ENCODE results near the gene ZNF770. TPM values are rescaled to one million over a fixed set of nuclear protein-coding genes. Genes with fewer than 3 reads are reported as not detected.
A peak's percentile ranks its signal among the peaks of the same experiment; 100 is the strongest.

ZNF770 gene
- total RNA-seq, result 10 to 100 TPM in 4 of 6 donors, 1 to 10 TPM in 2; 6.4 to 28.2 (median 21.7) TPM

GRCh38 chr15:34988027-34988902 lies at the start of gene ZNF770:
Gene ZNF770 (minus strand): TSS chr15:34988287. CDS start chr15:34983434, 4,853 bp downstream.
- H3K36me3 ChIP-seq, result peaks cover 0 to 14% (median 0%) of the 10 kb centered on the region in 4 donors
- TF ChIP-seq EP300 (IDR thresholded peaks at IDR 0.05) (peak in 1 of 4 donors; percentile 2), POLR2AphosphoS5 (IDR thresholded peaks at IDR 0.05) (peak; percentile 80 to 81), POLR2A (IDR thresholded peaks at IDR 0.05) (peak in 3 of 4 donors; percentile 77 to 92 (median 89)), CTCF (IDR thresholded peaks at IDR 0.05) (peak in 2 of 6 experiments; percentile 12 to 47)
- peak; percentile 77 to 96 for DNase-seq
- no peaks in the 10 kb centered on the region for H3K27me3 ChIP-seq
- H3K4me1 ChIP-seq, result peaks cover 29 to 49% (median 36%) of the 10 kb centered on the region in 4 donors
- H3K4me3 ChIP-seq, result peak within 1 kb of the TSS; percentile 56 to 91 (median 87)
- 0 to 1% methylated on average over 34 to 36 of the region's 60 CpGs for WGBS, 2 donors
- ATAC-seq (ENCODE audit: low FRiP score in 2 of 2), result peak; percentile 97 to 99
- peak within 1 kb of the TSS; percentile 94 to 99 (median 98) for H3K27ac ChIP-seq
- H3K9me3 ChIP-seq, result no peaks in the 10 kb centered on the region

GRCh38 chr15:35028235-35028984 lies 40.3 kb upstream of the ZNF770 start:
- no peak for TF ChIP-seq EP300 (IDR thresholded peaks at IDR 0.05)
- TF ChIP-seq POLR2A (IDR thresholded peaks at IDR 0.05), result no peak
- no peak for TF ChIP-seq POLR2AphosphoS5 (IDR thresholded peaks at IDR 0.05)
- TF ChIP-seq CTCF (IDR thresholded peaks at IDR 0.05), result no peak
- Histone ChIP-seq H3K27ac (no peak overlapping the region), H3K4me3 (no peak overlapping the region), H3K27me3 (no peaks in the 10 kb centered on the region), H3K4me1 (no peaks in the 10 kb centered on the region), H3K9me3 (no peaks in the 10 kb centered on the region), H3K36me3 (no peaks in the 10 kb centered on the region)
- WGBS, 2 donors, result 92 to 93% methylated on average over 6 of the region's 6 CpGs
- DNase-seq, result no peak
- no peak for ATAC-seq (ENCODE audit: low FRiP score in 2 of 2)

DNA sequence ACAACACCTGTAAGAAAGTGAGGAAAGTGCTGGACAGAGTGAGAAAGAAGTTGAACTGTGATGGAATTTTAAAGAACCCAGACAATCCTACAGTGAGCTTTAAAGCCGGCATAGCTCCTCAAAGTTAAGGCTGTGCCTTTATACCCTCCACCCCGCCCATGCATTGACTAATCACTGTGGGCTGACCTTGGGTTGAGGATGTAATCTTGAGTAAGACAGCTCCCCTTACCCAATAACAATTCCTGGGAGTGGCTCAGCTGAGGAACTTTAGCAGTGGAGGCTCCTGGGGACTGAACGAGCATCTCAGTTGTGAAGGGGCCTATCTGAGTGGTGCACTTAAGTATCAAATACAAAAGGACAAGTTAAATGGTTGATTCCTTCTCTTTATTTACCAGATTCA lies 35.7 kb upstream of the ZNF770 start:
- Histone ChIP-seq H3K27me3 (no peaks in the 10 kb centered on the region), H3K27ac (peak overlapping the region in 1 of 4 donors; percentile 44), H3K36me3 (no peaks in the 10 kb centered on the region), H3K4me3 (no peak overlapping the region), H3K9me3 (no peaks in the 10 kb centered on the region), H3K4me1 (peaks cover 0 to 6% (median 0%) of the 10 kb centered on the region in 4 donors)
- WGBS, 2 donors, result 55 to 64% methylated on average over 3 of the region's 3 CpGs
- DNase-seq, result peak in 1 of 2 donors; percentile 38
- TF ChIP-seq POLR2AphosphoS5 (IDR thresholded peaks at IDR 0.05) (no peak), EP300 (IDR thresholded peaks at IDR 0.05) (no peak), POLR2A (IDR thresholded peaks at IDR 0.05) (no peak), CTCF (IDR thresholded peaks at IDR 0.05) (no peak)
- ATAC-seq (ENCODE audit: low FRiP score in 2 of 2), result peak; percentile 11 to 49

GRCh38 chr15:35020974-35021373 lies 32.9 kb upstream of the ZNF770 start:
- DNase-seq, result no peak
- H3K4me3 ChIP-seq, result no peak overlapping the region
- TF ChIP-seq POLR2AphosphoS5 (IDR thresholded peaks at IDR 0.05) (no peak), POLR2A (IDR thresholded peaks at IDR 0.05) (no peak), CTCF (IDR thresholded peaks at IDR 0.05) (no peak), EP300 (IDR thresholded peaks at IDR 0.05) (no peak)
- no peak overlapping the region for H3K27ac ChIP-seq
- H3K9me3 ChIP-seq, result no peaks in the 10 kb centered on the region
- no peak for ATAC-seq (ENCODE audit: low FRiP score in 2 of 2)
- peaks cover 0 to 6% (median 0%) of the 10 kb centered on the region in 4 donors for H3K4me1 ChIP-seq
- 96 to 98% methylated on average over 6 of the region's 6 CpGs for WGBS, 2 donors
- H3K36me3 ChIP-seq, result no peaks in the 10 kb centered on the region
- H3K27me3 ChIP-seq, result no peaks in the 10 kb centered on the region

Data from upper lobe of left lung (tissue), 6 donors.